CD4-positive, alpha-beta T cell treated with Interleukin-4 for 1 hour (primary cell): ENCODE data around the gene LMNA.

Experiments used
- DNase-seq, 2 donors: peaks; one replicate each; pipeline ENCODE4 v3.0.0-alpha.2; 2020 to 2022

The LMNA gene

DNA sequence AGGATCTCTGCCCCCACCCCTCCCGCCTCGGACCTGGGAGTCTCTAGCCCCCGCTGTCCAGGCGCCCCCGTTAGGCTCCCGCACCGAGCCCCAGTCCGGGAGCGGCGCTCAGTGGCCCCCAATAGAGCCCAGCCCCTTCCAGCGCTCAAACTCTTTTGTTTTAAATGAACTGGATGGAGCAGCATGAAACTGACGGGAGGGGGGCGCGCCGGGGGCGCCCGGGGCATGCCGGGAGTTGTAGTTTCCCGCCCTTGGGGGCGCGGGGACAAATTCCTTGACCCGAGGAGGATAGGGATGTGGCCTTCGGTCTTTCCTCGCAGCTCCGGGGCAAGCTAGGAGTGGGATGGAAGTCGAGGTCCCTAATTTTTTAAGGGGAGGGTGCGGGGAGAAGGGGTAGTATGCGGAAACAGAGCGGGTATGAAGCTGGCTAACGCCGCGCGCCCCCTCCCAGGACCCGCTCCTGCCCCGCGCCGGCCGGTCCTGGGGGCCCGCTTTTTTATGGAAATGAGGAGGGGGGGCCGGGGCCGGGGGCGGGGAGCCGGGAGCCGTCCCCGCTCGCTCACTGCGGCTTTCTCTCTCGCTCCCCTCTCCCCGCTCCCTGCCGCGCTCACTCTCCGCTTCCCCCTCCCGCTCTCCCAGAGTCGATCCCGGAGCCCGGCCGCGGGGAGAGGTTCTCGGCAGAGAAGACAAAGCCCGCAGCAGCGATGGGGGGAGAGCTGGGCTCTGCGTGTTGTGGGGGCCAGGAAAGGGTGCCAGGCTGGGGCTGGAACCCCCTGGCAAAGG lies 32.0 kb upstream of the LMNA start, which contains the start of gene MEX3A:
Gene MEX3A (minus strand): TSS at position 157 of the 783 bp plus-strand sequence. CDS start 467 bp downstream, outside the sequence.
- DNase-seq: peak; percentile 51 to 64

DNA sequence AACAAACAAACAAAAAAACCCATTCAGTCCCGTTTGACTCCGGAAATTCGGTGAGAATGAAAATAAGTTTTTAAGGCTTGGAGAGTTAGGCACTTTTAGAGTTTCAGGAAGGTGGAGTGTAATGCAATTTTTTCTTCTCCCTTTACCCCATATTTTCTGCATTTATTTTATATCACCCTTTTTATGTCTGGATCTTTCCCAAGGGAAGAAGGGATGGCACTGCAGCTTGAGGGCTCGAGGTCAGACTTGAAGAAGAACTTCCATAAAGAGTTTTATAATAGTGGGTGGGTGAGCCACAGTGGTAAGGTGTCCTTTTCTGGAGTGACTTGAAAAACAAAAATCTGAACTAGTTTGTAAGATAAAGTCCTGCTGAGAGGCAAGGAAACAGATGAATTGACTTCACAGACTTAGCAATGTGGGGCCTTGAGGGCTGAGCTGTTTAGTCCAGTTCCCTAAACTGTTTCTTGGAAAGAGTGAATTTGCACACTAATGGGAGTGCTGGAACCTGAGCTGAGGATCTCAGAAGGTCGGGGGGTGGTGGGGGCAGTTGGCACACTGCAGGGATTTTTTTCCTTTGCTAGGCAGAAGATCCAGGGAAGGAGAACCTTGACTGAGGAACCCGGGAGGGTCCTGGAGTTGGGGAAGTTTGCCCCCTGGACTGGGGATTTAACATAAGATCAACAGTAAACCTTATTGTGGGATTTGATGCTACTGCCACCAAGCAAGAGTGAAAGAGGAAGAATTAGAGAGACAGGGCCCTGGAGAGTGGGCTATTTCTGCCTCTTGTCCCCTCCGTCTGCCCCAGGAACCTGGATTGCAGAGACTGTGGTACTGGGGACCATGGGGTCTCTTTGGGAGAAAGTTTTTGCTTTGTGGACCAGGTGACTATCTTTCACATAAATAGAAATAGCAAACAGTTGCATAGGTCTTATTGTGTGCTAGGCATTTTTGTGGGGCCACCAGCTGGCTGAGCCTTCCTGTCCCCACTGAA lies 30.4 kb upstream of the LMNA start:
- no peak for DNase-seq

DNA sequence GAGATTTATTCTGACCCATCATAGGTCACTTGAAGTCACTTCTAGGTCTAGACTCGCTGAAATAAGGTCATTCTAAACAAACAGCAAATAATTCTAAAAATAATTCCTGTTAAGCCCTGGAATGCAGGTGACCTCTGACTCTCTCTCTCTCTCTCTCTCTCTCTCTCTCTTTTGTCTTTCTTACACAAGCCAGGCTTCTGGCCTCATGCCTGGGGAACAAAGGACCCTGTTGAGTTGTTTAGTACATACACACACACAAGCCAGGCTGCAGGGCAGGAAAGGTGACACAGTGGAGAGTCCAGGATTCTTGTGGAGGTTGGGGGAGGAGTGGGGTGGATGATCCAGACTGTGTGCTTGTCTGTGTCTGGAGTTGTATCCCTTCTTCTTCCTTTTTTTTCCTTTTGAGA lies 28.3 kb upstream of the LMNA start:
- DNase-seq: no peak

DNA sequence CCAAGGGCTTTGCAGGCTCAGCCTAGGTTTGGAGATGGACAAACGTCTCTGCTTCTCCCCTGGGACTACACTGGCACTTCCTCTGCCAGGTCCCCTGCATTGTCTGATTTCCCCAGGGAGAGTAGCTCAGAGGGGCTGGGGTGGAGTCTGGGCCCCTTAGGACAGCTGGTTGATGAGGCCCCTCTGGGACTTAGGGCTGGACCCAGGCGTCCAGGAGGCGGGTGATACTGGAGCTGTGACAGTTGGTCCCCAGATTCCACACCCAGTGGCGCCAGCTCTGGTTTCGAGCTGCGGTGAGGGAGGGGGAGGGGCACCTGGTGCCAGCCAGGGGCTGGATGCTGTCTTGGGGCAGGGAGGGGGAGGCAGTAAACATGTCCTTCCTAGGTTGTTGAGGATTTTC lies 24.8 kb upstream of the LMNA start:
- no peak for DNase-seq

DNA sequence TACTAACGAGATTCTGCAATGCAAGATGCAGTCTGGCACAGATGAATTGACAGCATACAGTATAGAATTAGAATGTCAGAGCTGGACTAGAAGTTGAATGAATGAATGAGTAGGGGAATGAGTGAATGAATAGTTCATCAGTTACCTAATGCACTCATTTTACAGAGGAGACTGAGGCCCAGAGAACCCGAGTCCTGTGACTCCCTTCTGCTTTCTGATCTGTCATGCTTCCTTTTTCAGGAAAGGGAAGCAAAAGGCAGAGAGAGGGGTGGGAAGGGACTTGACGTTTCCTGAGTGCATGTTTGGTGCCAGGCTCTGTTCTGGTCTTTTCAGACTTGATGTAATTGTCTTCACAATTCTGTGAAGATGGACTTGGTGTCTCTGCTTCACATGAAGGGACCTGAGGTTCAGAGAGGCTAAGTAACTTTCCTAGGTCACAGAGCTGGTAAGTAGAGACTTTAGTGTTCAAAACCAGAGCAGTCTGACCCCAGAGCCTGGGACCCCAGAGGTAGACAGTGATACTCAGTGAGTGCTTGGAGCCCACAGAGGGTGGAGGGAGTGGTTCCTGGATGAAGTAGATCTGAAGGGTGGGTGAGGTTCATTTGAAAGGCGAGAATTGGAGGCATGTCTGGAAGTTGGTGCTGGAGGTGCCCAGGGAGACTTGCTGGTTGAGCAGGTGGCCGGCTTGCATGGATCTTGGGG lies 24.2 kb upstream of the LMNA start:
- no peak for DNase-seq

DNA sequence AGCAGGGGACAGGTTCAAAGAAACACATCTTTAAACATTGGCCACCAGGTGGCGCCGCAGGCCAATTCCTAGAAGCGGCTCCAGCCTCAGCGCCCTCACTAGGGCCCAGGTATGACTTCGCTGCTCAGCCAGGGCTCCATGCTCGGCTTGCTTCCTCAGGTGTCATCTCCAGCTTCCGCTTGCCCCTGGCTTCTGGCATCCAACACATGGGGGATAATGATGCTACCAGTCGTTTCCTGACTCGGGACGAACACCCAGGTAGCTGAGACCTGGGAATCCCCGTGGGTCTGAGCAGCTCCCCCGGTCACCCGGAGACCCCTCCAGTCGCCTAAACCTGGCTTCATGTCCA lies 23.7 kb upstream of the LMNA start:
- peak; percentile 88 for DNase-seq

DNA sequence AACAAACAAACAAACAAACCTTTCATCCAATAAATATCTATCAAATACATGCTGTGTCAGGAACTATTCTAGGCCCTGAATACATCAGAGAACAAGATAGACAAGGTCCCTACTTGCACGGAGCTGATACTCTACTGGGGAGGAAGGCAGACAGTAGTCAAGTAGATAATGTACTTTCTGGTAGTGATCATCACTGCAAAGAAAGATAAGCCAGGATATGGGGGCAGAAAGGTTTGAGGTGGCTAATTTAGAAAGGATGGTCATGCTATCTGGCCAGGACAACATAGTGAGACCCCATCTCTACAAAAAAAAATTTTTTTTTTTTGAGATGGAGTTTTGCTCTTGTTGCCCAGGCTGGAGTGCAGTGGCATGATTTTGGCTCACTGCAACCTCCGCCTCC lies 22.9 kb upstream of the LMNA start:
- DNase-seq: no peak

DNA sequence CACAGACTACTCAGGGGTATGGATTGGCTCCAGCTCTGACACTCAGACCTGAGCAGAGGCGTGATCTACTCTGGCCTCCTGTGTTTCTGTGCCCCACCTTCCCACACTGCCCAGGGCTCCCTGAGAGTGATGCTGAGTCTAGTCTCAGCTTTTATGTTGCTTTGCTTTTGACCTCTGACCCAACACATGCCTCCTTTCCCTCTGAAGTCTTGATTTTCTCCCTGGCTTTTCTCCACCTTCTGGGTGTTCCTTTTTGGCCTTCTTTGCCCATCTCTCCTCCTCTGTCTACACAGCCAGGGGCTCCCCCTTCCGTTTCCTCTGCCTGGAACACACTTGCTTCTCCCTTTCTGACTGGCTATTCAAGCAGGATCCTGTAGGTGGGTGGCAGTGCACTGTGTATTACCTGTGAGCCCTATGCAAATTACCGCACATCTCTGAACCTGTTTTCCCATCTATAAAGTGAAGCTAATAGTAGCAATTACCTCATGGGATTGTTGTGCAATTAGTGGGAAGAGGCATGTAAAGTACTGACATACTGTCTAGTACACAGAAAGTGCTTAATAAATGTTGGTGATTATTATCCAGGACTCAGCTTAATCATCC lies 18.5 kb upstream of the LMNA start:
- no peak for DNase-seq

DNA sequence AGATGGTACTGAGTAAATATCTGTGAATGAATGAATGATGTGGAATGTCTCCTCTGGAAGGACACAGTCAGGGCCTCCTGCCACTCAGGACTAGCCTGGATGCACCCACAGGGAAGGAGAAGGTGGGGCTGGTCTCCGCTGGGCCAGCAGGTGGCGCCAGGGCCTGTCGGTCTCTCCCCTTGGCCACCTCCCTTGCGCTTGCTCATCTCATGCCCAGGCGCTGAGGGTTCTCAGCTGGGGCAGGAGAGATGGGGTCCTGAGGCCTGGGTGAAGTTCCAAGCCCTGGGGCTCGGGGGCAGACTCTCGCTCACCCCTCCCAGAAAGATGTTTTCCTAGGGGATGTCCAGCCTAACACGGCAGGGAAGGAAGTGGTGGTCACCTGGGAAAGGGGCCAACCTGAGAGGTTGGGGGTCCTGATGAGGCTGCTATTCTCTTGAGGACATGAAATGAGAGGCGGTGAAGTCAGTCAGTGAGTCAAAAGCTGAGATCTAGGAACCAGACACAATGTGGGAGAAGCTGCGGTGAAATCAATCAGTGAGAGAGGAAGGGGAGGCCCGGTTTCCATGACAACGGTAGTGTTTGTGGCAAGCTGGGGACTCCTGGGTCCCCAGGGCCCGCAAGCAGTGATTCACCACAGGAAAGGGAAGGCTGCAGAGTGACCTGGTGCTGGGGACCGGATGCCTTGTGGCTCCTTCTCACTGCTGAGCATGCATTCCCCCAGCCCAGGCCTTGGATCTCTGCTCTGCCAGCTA lies 17.7 kb upstream of the LMNA start:
- DNase-seq: peak; percentile 94 to 96

DNA sequence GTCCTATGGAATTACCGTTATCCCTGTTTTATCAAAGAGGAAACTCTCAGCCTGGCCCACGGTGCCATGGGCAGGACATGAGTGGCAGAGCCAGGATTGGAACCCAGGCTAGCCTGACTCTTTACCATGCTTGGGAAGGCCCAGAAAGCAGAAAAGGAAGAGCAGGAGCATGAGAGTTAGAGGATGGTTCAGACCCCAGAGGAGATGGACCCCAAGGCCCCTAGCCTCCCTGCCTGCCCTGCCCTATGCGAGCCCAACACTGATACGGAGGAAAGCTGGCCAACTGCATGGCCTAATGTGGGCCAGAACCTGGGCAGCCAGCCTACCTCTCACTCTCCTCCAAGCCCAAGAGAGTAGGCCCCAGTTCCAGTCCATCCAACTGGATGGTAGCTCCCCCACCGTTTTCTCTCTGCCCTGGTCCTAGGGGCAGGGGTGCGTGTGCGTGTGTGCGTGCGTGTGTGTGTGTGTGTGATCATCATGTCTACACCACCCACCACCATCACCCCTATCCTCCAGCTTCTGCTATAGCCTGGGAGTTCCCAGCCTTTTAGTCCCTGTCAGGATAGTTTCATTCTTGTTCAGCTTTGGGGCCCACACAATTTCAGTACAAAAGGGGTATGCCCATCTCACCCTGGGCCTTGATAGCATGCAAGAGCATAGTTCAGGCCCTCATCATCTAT lies 16.9 kb upstream of the LMNA start:
- no peak for DNase-seq

DNA sequence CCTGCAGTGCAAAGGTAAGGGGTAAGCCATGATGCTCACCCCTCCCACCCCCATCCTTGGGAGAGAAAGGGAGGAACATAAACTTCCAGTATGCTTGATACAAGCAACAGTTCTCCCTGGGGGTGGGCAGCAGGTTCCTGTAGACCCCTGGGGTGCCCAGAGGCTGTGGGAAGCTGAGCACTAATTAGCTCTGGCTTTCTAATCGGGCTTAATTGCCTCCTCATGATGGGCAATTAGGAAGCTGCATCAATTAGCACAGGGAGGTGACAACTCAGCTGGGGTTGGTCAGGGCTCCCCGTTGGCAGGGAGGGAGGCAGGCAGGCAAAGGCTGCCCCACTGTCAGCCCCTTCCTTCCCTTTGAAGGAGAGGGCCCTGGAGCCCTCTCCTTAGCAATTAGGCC lies 15.7 kb upstream of the LMNA start:
- DNase-seq: no peak

DNA sequence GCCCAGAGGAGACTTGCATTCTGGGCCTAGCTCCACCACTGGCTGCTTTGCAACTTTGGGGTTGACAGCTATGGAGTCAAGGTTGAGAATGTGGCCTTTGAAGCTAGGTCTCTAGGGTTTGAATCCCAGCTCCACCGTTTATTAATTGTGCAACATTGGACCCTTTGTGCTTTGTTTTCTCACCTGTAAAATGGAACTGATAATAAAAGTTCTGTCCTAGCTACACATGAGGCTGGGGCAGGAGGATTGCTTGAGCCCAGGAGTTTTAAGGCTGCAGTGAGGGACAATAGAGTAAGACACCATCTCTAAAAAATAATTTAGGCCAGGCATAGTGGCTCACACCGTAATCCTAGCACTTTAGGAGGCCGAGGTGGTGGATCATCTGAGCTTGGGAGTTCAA lies 15.2 kb upstream of the LMNA start:
- DNase-seq: no peak

DNA sequence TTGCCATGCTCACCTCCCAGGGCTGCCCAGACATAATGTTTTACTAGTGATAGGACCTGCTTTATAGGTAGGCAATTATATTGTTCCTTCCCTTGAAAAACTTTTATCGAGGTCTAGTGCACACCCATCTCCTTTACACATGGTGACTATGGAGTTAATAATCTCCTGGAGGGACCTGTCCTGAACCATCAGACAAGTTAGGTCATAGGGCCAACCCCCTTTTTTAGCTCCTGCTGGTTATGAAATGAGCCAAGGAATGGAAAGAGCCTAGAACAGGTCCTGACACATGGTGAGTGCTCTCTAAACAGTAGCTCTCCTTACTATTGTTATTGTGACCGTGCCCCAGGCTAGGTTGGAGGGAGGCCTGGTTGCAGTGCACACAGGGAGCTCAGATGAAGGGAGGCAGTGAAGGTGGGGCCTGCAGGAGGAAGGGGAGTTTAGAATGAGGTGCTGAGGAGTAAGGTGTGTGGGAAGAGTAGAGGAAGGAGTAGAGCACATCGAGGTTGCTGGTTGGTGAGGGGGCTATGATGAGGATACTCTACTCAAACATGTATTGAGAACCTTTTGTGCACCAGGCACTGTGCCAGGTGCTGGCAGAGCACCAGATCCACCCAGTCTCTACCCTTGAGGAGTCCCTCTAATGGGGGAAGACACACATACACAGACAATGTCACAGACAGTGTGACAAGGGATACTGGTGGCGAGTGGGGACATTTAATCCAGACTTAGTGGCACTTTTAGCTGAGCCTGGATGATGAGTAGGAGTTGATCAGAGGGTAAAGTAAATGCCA lies 14.1 kb upstream of the LMNA start:
- DNase-seq: no peak

DNA sequence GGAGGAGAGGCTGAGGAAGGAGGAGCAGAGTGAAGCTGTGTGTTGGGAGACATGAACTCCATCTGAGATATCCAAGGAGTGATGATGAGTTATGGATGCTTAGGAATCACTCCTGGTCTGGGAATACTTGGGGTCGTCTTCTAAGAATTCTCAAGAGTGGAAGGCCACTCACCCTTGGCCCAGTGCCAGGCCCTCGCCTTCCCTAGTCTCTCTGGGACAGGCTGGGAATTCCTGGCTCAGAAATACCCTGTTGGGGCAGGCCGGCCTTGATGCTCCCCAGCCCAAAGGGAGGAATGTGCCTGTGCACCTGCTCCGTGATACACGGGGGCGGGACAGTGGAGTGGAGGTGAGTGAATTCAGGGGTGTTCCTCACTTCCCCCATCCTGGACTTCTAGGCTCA lies 12.6 kb upstream of the LMNA start:
- DNase-seq: no peak

DNA sequence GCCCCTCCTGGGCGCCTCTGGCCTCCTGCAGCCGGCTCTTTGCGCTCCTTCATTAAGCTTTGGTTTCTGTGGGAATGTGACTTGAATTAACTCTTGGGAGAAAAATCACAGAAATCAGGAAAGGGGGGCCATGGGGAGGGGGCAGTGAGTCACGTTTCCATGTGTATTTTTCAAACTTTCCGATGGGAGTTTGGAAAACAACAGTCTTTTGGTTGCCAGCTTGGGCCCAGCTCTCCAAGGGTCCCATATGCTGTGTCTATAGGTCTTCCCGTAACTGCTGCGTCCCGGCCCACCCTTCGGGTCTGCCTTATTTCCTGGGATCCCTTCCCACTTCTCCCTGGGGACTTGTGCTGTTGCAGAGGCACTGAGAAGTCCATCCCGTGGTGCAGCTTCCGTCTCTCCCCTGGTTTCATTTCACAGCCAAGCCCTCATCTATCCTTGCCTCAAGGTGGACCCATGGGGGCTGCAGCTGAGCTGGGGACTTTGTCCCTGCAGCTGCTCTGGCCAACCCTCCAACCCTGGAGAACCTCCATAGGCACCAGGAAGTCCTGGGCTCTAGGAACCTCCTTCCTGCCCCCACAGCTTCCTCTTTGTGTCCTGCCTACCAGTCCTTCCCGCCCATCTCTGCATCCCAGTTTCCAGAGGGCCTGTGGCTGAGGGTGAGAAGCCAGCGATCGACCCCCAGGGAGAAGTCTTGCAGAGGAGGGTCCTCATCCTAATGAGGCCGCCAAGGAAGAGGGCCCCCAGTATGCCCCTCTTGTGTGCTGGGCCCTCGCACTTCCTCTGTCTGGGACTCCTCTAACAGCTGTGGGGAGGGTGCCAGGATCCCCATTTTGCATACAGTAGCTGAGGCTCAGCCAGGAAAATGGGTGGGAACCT lies 11.6 kb upstream of the LMNA start:
- DNase-seq: no peak

DNA sequence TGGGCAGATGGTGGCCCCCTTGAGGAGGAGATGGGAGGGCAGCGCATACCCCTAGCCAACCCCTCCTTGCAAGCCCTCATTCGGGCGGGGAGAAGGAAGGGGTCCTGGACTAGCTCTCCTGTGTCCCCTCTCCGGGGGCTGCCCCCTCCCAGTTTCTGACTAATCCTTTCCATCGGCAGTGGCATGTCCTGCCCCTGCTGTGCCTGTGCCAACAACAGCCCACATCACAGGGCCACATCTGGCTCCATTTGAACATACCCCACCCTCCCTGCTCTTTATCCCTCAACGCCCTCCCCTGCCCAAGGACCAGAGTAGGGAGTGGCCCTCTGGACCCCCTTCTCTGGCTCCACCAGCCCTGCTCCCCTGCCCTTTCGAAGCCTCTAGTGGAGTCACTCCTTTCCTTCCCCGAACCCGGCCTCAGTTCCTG lies 11.0 kb upstream of the LMNA start:
- DNase-seq: peak in 1 of 2 donors; percentile 50

DNA sequence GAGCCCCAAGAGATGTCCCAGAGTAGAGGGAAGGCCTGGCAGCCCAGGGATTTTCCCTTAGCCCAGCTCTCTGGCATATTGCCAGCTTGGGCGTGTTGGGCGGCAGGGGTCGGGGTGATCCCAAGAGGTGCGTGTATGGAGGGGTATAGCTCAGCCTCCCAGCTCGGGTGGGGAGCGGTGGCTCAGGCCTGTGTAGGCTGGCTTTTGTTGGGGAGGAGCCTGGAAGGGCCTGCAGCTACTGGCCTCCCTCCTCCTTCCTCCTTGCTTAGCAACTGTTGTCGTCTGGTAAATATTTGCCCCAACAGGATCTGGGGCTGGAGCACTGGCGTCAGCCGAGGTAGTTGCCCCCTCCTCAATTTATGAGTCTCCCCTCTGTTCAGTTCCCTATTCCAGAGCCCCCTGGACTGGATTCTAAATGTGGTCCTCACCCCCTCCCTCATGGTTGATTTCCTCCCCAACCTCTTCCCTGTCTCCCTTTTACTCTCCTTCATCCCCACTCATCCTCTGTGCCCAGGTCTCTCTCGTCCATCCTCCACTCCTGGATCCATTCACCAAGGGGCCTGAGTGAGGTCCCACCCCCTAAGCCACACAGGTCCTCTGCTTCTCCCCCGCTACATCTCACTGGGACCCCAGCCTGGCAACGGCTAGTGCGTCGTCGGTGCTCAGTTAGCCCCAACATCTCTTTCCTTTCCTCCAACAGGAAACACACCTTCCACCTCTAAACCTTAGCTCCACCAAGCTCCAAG lies 10.3 kb upstream of the LMNA start:
- DNase-seq: peak; percentile 88 to 89
